Ishikawa (cell line): Measurements from ENCODE around the gene JPH4.

Experiments
- CEBPB ChIP-seq: IDR thresholded peaks from 2 replicates; pipeline ENCODE4 v1.6.1; 2012
- CREB1 ChIP-seq: IDR thresholded peaks from 2 replicates; pipeline ENCODE4 v1.6.1; 2012; ENCODE audit warnings: low read depth
- EGR1 ChIP-seq: IDR thresholded peaks from 2 replicates; pipeline ENCODE4 v1.6.1; 2012
- EP300 ChIP-seq: IDR thresholded peaks from 2 replicates; pipeline ENCODE4 v1.6.1; 2012; ENCODE audit warnings: borderline replicate concordance
- FOXM1 ChIP-seq: IDR thresholded peaks from 2 replicates; pipeline ENCODE4 v1.6.1; 2012; ENCODE audit warnings: low read depth, borderline replicate concordance
- NFIC ChIP-seq: IDR thresholded peaks from 2 replicates; pipeline ENCODE4 v1.6.1; 2012
- RAD21 ChIP-seq: IDR thresholded peaks from 2 replicates; pipeline ENCODE4 v1.6.1; 2012; ENCODE audit warnings: low read depth
- TAF1 ChIP-seq: IDR thresholded peaks from 2 replicates; pipeline ENCODE4 v1.6.1; 2012; ENCODE audit warnings: low read depth, mild to moderate bottlenecking
- TCF12 ChIP-seq: IDR thresholded peaks from 2 replicates; pipeline ENCODE4 v1.6.1; 2012; ENCODE audit warnings: low read depth
- TEAD4 ChIP-seq: IDR thresholded peaks from 2 replicates; pipeline ENCODE4 v1.6.1; 2012
- YY1 ChIP-seq: IDR thresholded peaks from 2 replicates; pipeline ENCODE4 v1.6.1; 2012; ENCODE audit warnings: low read depth
- ZBTB7A ChIP-seq: IDR thresholded peaks from 2 replicates; pipeline ENCODE4 v1.6.1; 2012; ENCODE audit warnings: low read depth
- TF ChIP-seq, protein P1 (sequence below): IDR thresholded peaks from 2 replicates; pipeline ENCODE4 v1.6.1; 2012
- TF ChIP-seq, protein P2 (sequence below): IDR thresholded peaks from 2 replicates; pipeline ENCODE4 v1.6.1; 2012; ENCODE audit warnings: low read depth, mild to moderate bottlenecking
- TF ChIP-seq, protein P3 (sequence below): IDR thresholded peaks from 2 replicates; pipeline ENCODE4 v1.6.1; 2012

JPH4 gene

DNA sequence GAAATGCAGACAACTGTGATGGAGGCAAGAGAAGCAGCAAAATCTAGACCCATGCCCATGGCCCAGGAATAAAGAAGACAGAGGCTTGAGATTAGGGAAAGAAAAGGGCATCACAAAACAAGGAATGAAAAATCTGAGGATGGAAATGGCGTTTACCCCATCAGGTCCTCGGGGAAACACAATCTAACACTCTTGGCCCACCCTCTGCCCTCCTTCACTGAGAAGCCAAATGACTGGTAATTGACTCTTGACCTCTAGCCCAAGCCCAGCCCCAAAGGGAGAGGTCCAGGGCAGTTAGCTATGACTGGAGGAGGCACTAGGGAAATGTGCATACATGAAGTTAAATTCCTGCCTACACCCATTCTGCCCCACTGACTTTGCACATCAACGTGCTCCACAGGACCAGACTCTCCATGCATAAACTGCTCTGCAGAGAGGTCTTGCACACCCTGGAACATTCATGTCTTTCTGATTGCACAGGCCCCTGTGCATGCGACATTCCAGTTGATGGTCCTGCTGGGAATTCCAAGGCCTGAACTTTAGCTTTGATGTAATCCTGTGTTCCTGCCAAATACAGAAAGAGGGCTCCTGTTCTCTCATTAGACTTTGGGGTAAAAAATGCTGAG, 32.7 kb downstream of the JPH4 start:
- no peak for TF ChIP-seq YY1
- TF ChIP-seq EP300 = no peak
- no peak for TF ChIP-seq TCF12
- no peak for TF ChIP-seq NFIC
- TF ChIP-seq, protein P1, sequence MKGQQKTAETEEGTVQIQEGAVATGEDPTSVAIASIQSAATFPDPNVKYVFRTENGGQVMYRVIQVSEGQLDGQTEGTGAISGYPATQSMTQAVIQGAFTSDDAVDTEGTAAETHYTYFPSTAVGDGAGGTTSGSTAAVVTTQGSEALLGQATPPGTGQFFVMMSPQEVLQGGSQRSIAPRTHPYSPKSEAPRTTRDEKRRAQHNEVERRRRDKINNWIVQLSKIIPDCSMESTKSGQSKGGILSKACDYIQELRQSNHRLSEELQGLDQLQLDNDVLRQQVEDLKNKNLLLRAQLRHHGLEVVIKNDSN = no peak
- TF ChIP-seq, protein P2, sequence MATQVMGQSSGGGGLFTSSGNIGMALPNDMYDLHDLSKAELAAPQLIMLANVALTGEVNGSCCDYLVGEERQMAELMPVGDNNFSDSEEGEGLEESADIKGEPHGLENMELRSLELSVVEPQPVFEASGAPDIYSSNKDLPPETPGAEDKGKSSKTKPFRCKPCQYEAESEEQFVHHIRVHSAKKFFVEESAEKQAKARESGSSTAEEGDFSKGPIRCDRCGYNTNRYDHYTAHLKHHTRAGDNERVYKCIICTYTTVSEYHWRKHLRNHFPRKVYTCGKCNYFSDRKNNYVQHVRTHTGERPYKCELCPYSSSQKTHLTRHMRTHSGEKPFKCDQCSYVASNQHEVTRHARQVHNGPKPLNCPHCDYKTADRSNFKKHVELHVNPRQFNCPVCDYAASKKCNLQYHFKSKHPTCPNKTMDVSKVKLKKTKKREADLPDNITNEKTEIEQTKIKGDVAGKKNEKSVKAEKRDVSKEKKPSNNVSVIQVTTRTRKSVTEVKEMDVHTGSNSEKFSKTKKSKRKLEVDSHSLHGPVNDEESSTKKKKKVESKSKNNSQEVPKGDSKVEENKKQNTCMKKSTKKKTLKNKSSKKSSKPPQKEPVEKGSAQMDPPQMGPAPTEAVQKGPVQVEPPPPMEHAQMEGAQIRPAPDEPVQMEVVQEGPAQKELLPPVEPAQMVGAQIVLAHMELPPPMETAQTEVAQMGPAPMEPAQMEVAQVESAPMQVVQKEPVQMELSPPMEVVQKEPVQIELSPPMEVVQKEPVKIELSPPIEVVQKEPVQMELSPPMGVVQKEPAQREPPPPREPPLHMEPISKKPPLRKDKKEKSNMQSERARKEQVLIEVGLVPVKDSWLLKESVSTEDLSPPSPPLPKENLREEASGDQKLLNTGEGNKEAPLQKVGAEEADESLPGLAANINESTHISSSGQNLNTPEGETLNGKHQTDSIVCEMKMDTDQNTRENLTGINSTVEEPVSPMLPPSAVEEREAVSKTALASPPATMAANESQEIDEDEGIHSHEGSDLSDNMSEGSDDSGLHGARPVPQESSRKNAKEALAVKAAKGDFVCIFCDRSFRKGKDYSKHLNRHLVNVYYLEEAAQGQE = no peak
- no peak for TF ChIP-seq TEAD4
- TF ChIP-seq FOXM1 = no peak
- TF ChIP-seq ZBTB7A = no peak
- TF ChIP-seq TAF1 = no peak
- no peak for TF ChIP-seq EGR1
- TF ChIP-seq CREB1 = no peak
- TF ChIP-seq RAD21 = no peak
- TF ChIP-seq, protein P3, sequence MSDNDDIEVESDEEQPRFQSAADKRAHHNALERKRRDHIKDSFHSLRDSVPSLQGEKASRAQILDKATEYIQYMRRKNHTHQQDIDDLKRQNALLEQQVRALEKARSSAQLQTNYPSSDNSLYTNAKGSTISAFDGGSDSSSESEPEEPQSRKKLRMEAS = no peak
- no peak for TF ChIP-seq CEBPB

DNA sequence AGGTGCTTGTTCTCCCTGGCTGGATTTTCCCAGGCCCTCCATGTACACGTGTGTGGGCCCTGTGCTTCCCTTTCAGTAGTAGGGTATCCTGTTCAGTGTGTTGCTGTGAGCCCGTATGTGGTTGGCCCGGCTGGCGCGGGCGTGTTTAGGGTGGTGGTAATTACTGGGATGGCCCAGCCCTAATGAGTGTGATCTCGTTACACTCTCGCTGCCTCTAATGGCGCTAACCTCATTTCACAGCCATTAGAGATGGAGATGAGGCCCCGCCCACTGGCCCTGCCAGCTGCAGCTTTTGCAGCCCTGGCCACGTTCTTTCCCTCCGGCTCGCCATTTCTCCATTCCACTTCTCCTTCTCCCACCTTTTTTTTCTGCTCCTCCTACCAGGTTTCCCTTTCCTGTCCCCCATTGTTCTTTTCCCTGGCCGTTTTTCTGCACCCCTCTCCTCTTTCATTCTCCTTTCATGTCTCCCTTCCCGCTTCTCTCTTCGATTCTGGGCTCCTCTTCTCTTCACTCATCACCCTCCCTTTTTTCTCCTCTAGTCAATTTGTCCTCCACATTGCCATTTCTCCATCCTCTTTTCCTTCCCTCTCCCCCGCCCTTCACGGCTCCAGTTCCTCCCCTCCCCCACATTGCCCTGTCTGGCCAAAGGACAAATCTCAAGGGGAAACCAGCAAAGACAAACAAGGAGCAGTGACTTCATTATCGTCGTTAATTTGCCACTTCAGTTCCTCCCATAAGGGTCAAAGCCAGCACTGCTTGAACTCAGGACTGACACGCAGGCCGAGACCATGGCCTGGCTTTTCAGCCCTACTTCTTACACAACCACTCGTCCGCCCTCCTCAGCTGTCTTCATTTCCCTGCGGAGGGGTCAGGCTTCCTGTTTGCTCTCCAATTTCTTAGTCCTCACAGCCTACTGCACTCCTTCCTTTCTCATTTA, 33.8 kb downstream of the JPH4 start:
- TF ChIP-seq, protein P2 = no peak
- TF ChIP-seq, protein P1 = no peak

DNA sequence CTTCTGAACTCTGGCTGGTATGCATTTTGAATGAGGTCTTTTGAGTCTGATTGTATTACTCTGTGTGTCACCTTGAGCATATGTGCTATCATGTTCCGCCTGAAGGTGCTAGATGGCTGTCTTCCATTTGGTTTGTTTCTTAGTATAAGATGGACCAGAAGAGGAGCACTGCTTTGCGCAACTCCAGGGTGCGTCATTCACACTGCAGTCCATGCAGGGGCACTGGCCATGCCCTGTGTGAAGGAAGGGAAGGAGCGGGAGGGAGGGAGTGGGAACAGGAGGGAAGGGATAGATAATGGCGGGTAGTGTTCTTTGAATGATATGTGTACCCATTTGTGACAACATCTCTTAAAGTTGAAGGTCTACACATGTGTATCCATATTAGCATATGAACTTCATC, 35.2 kb downstream of the JPH4 start:
- TF ChIP-seq CEBPB (no peak), FOXM1 (no peak), RAD21 (no peak), TCF12 (no peak), YY1 (no peak), TEAD4 (no peak), TAF1 (no peak), NFIC (no peak), EP300 (no peak), ZBTB7A (no peak), EGR1 (no peak), CREB1 (no peak)
- TF ChIP-seq, protein P2 = no peak
- TF ChIP-seq, protein P1 = no peak
- TF ChIP-seq, protein P3 = no peak

DNA sequence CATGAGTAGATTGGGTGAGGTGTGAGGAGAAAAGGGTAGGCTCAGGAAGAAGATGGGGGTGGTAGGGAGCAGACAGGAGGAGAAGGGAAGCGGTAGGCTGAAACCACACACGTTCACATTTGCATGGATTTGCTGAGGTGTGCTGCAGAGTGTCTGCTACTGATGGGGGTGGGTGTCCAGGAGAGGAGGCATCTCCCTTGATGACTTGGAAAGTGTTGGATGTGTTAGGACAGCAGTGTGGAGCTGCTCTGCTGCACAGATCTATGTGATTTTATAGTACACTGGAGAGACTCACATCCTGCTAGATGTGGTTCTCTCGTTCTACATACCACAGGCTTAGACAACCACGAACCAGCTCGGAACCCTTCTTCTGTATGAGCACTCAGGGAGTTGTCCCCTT, 36.3 kb downstream of the JPH4 start:
- TF ChIP-seq CEBPB = no peak
- TF ChIP-seq TEAD4 = no peak
- TF ChIP-seq, protein P1 = no peak
- no peak for TF ChIP-seq TCF12
- TF ChIP-seq, protein P2 = no peak
- no peak for TF ChIP-seq ZBTB7A
- no peak for TF ChIP-seq EP300
- no peak for TF ChIP-seq TAF1
- no peak for TF ChIP-seq RAD21
- no peak for TF ChIP-seq FOXM1
- TF ChIP-seq, protein P3 = no peak
- TF ChIP-seq CREB1 = no peak
- TF ChIP-seq NFIC = no peak
- TF ChIP-seq EGR1 = no peak
- no peak for TF ChIP-seq YY1
